Activated T-helper 1 cell treated with anti-CD3 and anti-CD28 coated beads, Interleukin-12 subunit alpha, Interleukin-12 subunit beta, Interleukin-2, Interleukin-4 antibody, amounts not matched to agents 30 ng/mL and 10 ng/mL and 1 ng/mL, durations not matched to agents 14 hours and 24 hours and 36 hours (primary cell): ENCODE results near the gene SULT2A1. TPM values are rescaled to one million over a fixed set of nuclear protein-coding genes. Genes with fewer than 3 reads are reported as not detected.

Source experiments
- DNase-seq: peaks from one replicate; pipeline ENCODE4 v3.0.0; 2021; ENCODE audit warnings: low spot score
- H3K27ac Mint-ChIP-seq: one replicate; pipeline ENCODE4 v1.8.0; 2021; ENCODE audit warnings: mild to moderate bottlenecking, mixed read lengths
- H3K27me3 Mint-ChIP-seq: one replicate; pipeline ENCODE4 v1.8.0; 2022; ENCODE audit warnings: mild to moderate bottlenecking, moderate library complexity, mixed read lengths; ENCODE audit not compliant: insufficient read depth
- H3K36me3 Mint-ChIP-seq: one replicate; pipeline ENCODE4 v1.8.0; 2021; ENCODE audit warnings: low read depth, mixed read lengths
- H3K4me1 Mint-ChIP-seq: one replicate; pipeline ENCODE4 v1.8.0; 2021; ENCODE audit warnings: low read depth, mixed read lengths
- H3K4me3 Mint-ChIP-seq: one replicate; pipeline ENCODE4 v1.8.0; 2021; ENCODE audit warnings: mild to moderate bottlenecking, moderate library complexity, mixed read lengths
- H3K9me3 Mint-ChIP-seq: one replicate; pipeline ENCODE4 v1.8.0; 2021; ENCODE audit warnings: mixed read lengths
- intact Hi-C: fragments of 100-400 bp; cut with micrococcal nuclease; formaldehyde crosslinking; loops from one replicate; pipeline ENCODE4 v1.15.1; 2024
- total RNA-seq: library from RNA; stranded (reverse); gene quantifications from 2 replicates; pipeline ENCODE4 v1.2.3, GENCODE V29; 2022

Gene SULT2A1
- total RNA-seq, 1 donor from 2014 or later = not detected

DNA sequence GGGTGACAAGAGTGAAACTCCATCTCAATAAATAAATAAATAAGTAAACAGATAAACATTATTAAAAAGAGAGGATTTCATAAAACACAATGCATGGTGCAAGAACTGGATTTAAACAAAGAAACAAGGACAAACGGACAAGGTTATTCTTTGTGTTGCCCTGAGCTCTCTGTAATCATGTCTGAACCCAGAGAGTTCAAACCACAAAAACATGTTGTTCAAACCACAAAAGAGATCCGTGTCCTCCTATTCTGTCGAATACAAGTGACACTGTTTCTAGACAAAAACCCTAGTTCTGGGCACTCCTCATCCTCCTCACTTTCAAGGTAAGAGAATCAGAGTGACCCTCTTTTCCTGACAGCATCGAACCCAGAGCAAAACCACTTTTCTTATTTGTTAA, 31.7 kb downstream of the SULT2A1 start:
- intact Hi-C loops = no loop called here
- Mint-ChIP-seq H3K4me3 (no peak overlapping the region), H3K9me3 (no peaks in the 10 kb centered on the region), H3K36me3 (no peaks in the 10 kb centered on the region), H3K27ac (no peak overlapping the region), H3K27me3 (peaks cover 14% of the 10 kb centered on the region), H3K4me1 (no peaks in the 10 kb centered on the region)
- DNase-seq = no peak

DNA sequence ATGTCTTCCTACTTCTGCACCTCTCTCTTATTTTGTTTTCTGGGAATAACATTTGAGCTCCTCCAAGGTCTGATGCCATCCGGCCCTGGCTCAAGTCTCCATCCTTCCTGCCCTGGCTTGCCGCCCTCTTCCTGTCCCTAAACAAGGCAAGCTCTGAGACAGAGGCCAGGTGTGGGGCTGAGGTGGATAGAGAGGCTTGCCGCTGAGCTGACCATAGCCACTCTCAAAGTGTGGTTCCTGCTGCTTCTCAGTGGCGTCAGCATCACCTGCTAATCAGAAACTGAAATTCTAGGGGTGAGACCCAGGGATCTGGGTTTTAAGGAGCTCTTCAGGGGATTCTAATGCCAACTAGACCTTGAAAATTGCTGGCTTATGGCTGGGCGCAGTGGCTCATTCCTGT, 33.1 kb downstream of the SULT2A1 start:
- intact Hi-C loops = no loop called here
- peaks cover 17% of the 10 kb centered on the region for H3K27me3 Mint-ChIP-seq
- H3K4me1 Mint-ChIP-seq = no peaks in the 10 kb centered on the region
- H3K4me3 Mint-ChIP-seq = no peak overlapping the region
- H3K36me3 Mint-ChIP-seq = no peaks in the 10 kb centered on the region
- no peak overlapping the region for H3K27ac Mint-ChIP-seq
- no peak for DNase-seq
- no peaks in the 10 kb centered on the region for H3K9me3 Mint-ChIP-seq

DNA sequence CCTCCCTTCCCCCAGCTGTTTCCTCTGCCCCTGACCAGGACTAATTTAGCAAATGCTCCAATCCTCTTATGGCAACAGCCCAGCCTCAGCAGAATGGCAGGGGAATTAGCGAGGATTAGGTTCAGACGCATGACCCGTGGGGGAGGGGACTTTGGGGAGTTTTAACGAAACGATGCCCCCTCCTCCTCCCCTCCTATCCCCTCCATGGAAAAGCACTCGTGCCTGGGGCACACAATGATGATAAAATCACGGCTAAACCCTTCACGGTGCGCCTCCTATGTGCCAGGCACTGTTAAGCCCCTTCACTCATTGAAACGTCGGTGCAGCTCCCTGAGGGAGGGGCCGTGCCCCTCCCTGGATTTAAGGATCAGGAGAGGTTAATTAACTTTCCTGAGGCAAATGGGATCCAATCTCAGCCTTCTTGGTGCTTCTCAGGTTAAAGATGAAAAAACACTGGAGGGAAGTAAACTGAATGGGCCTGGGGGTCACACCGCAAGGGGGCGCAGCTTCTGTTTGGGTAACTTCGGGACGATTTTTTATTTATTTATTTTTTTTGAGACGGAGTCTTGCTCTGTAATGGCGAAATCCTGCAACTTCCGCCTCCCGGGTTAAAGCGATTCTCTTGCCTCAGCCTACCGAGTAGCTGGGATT, 37.2 kb downstream of the SULT2A1 start:
- intact Hi-C loops = no loop called here
- DNase-seq = no peak
- no peak overlapping the region for H3K27ac Mint-ChIP-seq
- peaks cover 20% of the 10 kb centered on the region for H3K27me3 Mint-ChIP-seq
- H3K9me3 Mint-ChIP-seq = no peaks in the 10 kb centered on the region
- no peak overlapping the region for H3K4me3 Mint-ChIP-seq
- H3K36me3 Mint-ChIP-seq = no peaks in the 10 kb centered on the region
- no peaks in the 10 kb centered on the region for H3K4me1 Mint-ChIP-seq

DNA sequence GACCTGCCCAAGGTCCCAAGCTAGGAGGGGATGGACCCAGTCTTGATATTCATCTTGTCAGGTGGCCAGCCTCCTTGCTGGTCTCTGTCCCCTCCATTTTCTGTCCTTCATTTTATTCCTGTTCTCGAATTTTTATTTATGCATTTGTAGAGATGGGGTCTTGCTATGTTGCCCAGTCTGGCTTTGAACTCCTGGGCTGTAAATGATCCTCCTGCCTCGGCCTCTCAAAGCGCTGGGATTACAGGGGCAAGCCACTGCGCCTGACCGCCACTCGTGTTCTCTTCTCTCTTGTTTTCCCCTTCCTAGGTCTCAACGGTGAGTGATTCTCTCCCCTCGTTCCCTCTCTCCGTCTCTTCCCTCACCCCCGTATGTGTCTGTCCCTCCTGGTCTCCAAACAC, 37.7 kb downstream of the SULT2A1 start:
- H3K9me3 Mint-ChIP-seq = no peaks in the 10 kb centered on the region
- H3K4me3 Mint-ChIP-seq = no peak overlapping the region
- H3K4me1 Mint-ChIP-seq = no peaks in the 10 kb centered on the region
- H3K27me3 Mint-ChIP-seq = peaks cover 20% of the 10 kb centered on the region
- H3K27ac Mint-ChIP-seq = no peak overlapping the region
- DNase-seq = no peak
- no peaks in the 10 kb centered on the region for H3K36me3 Mint-ChIP-seq
- intact Hi-C loops = no loop called here

DNA sequence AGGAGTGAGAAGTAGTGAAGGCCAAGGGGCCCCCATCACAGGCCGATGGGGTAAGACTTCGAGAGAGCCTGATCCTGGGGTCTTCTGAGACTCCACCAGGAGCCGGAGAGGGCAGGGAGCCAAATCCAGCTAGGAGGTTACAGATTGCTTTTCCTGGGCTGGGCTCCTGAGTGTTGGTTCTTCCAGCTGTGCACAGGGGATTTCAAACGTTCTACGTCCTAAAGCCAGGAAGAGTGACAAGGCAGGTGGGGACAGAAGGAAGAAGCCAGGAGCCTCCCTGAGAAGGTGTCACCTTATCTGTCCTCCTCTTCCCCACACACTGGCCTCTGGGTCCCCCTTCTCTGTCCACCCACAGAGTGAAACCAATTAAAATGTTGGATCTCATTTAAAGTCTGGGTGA, 43.2 kb downstream of the SULT2A1 start:
- DNase-seq = no peak
- H3K4me1 Mint-ChIP-seq = no peaks in the 10 kb centered on the region

DNA sequence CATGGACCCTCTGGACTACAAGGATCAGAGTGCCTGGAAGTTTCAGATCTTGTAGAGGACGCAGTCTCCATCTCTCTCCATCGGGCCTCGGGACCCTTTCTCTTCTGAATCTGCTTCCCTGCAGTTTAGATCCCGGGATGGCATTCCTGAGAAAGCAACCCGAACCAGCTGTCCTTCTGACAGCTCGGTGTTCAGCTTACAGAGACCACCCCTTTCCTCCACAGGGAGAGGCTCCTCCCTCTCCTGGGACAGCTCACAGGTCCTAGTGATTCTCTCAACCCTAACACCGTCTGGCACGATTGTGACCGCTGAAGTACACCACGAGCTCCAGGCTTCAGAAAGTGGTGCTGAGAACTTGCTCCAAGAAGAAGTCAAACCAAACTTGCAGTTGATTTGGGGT, 46.2 kb downstream of the SULT2A1 start:
- Mint-ChIP-seq H3K4me1 (no peaks in the 10 kb centered on the region), H3K27me3 (peaks cover 3% of the 10 kb centered on the region), H3K9me3 (no peaks in the 10 kb centered on the region), H3K27ac (no peak overlapping the region), H3K36me3 (no peaks in the 10 kb centered on the region), H3K4me3 (no peak overlapping the region)
- DNase-seq = no peak
- intact Hi-C loops = no loop called here

More for the DNA sequence above, 43.2 kb downstream of the SULT2A1 start:
- Mint-ChIP-seq H3K4me3 (no peak overlapping the region), H3K36me3 (no peaks in the 10 kb centered on the region), H3K9me3 (no peaks in the 10 kb centered on the region), H3K27me3 (peaks cover 5% of the 10 kb centered on the region), H3K27ac (no peak overlapping the region)
- intact Hi-C loops = no loop called here

DNA sequence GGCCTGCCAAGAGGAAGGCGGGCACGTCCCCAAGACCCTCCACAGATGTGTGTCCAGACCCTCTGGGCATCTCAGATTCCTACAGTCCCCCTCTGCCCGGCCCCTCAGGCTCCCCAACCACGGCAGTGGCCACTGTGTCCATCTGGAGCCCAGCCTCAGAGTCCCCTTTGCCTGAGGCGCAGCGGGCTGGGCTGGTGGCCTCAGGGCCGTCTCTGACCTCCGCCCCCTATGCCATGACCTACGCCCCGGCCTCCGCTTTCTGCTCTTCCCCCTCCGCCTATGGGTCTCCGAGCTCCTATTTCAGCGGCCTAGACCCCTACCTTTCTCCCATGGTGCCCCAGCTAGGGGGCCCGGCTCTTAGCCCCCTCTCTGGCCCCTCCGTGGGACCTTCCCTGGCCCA, 46.7 kb downstream of the SULT2A1 start:
- H3K27me3 Mint-ChIP-seq = peaks cover 3% of the 10 kb centered on the region
- DNase-seq = no peak
- no peaks in the 10 kb centered on the region for H3K36me3 Mint-ChIP-seq
- H3K4me3 Mint-ChIP-seq = no peak overlapping the region
- H3K27ac Mint-ChIP-seq = no peak overlapping the region
- intact Hi-C loops = no loop called here
- H3K9me3 Mint-ChIP-seq = no peaks in the 10 kb centered on the region
- no peaks in the 10 kb centered on the region for H3K4me1 Mint-ChIP-seq

DNA sequence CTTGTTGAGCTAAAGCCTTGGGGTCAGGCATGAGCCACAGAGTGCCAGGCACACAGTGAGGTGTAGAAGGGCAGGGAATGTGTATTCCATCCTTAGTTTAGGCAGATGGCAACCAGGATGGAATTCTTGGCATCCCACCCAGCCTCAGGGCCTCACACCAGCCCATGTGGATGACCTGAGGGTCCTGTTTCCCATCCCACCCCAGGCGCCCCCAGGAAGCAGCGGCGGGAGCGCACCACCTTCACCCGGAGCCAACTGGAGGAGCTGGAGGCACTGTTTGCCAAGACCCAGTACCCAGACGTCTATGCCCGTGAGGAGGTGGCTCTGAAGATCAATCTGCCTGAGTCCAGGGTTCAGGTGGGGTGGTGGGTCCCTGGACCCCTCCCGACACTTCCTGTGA, 50.1 kb downstream of the SULT2A1 start:
- Mint-ChIP-seq H3K4me3 (no peak overlapping the region), H3K27ac (no peak overlapping the region), H3K36me3 (no peaks in the 10 kb centered on the region), H3K27me3 (no peaks in the 10 kb centered on the region), H3K4me1 (no peaks in the 10 kb centered on the region), H3K9me3 (no peaks in the 10 kb centered on the region)
- no peak for DNase-seq
- intact Hi-C loops = no loop called here

DNA sequence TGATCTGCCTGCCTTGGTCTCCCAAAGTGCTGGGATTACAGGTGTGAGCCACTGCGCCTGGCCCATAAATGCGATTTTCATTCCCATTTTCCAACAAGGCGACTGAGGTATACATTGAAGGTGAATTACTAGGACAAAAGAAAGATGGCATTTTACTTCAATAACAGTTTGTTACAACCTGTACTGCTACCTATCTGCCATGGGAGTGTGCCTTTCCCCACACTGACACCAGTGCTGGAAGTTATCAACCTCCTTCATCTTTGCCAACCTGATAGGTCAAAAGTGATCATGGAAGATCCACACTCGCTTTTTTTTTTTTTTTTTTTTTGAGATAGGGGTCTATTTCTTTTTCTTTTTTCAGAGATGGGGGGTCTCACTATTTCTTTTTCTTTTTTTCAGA, 53.4 kb downstream of the SULT2A1 start:
- Mint-ChIP-seq H3K4me1 (no peaks in the 10 kb centered on the region), H3K36me3 (no peaks in the 10 kb centered on the region)

DNA sequence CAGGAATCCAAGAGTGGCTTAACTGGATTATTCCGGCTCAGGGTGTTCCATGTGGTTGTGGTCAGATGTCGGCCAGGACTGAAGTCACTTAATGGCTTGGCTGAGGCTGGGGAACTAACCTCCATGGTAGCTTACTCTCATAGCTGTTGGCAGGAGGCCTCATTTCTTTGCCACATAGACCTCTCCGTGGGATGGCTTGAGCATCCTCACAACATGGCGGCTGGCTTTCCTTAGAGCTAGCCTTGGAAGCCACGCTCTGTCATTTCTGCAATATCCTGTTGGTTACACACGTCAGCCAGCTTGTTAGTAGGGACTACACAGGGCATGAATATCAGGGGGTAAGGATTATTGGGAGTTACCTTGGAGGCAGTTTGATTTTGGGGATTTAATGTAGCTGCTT, 59.3 kb downstream of the SULT2A1 start:
- H3K4me1 Mint-ChIP-seq = no peaks in the 10 kb centered on the region
- no peaks in the 10 kb centered on the region for H3K36me3 Mint-ChIP-seq
- H3K4me3 Mint-ChIP-seq = no peak overlapping the region
- H3K27me3 Mint-ChIP-seq = peaks cover 3% of the 10 kb centered on the region
- H3K27ac Mint-ChIP-seq = no peak overlapping the region
- intact Hi-C loops = no loop called here
- no peak for DNase-seq
- no peaks in the 10 kb centered on the region for H3K9me3 Mint-ChIP-seq

More for the DNA sequence above, 53.4 kb downstream of the SULT2A1 start:
- no peak overlapping the region for H3K27ac Mint-ChIP-seq
- peaks cover 2% of the 10 kb centered on the region for H3K27me3 Mint-ChIP-seq
- no peaks in the 10 kb centered on the region for H3K9me3 Mint-ChIP-seq
- intact Hi-C loops = no loop called here
- DNase-seq = no peak
- H3K4me3 Mint-ChIP-seq = no peak overlapping the region

DNA sequence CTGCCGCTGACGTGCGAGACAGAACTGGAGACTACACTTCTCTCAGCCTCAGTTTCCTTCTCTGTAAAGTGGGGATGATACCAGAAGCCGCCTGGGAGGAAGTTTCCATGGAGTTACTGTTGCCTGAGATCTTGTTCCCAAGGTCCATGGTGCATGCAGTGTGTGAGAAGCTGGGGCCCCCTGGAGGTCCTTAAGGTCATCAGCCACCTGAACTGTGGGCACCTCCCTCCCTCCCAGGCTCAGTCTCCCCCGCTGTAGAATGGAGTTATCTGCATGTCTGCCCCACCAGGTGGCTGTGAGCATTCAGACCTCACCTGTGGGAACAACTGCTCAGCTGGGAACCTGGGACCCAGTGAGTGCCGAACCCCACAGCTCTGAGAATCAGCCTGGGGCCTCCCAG, 61.7 kb downstream of the SULT2A1 start:
- no peak overlapping the region for H3K27ac Mint-ChIP-seq
- no peaks in the 10 kb centered on the region for H3K4me1 Mint-ChIP-seq
- intact Hi-C loops = no loop called here
- H3K36me3 Mint-ChIP-seq = no peaks in the 10 kb centered on the region
- peaks cover 10% of the 10 kb centered on the region for H3K27me3 Mint-ChIP-seq
- no peaks in the 10 kb centered on the region for H3K9me3 Mint-ChIP-seq
- DNase-seq = no peak
- no peak overlapping the region for H3K4me3 Mint-ChIP-seq

DNA sequence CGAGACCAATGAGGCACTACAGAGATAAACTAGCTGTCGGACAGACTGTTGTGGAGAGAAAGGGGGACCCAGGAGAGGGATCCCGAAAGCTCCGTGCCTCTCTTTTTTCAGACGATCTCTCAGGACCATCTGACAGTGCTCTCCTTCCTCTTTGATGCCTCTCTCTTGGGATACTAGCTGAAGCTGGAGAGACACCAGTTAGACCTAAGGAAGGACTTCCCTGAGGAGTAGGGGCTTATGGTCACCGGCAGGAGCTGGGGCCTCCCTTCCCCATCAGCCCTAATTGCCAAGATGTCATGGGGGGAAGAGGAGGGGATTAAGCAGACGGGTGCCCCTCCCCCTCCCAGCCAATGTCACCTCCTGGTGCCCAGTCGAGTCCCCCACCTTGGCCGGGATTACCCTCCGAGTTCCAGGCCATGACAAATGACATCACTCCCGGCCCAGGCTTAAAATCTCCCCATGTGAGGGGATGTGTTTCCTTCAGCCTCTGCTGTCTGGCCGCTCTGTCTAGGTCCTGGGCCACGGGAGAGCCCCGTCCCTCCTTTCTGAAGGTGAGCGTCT, 64.6 kb downstream of the SULT2A1 start, which contains the start of gene CRX:
CRX (plus strand) TSS at position 478 of the 561 bp plus-strand sequence. CDS start 12,507 bp downstream, outside the sequence.
- no peaks in the 10 kb centered on the region for H3K36me3 Mint-ChIP-seq
- H3K4me1 Mint-ChIP-seq = no peaks in the 10 kb centered on the region
- no peak within 1 kb of the TSS for H3K27ac Mint-ChIP-seq
- intact Hi-C loops = no loop called here
- no peak for DNase-seq
- peaks cover 10% of the 10 kb centered on the region for H3K27me3 Mint-ChIP-seq
- no peak within 1 kb of the TSS for H3K4me3 Mint-ChIP-seq
- no peaks in the 10 kb centered on the region for H3K9me3 Mint-ChIP-seq
